Choroid plexus epithelial cell (primary cell): ENCODE results near the gene GFOD2.

Experiments used
- DNase-seq: peaks from one replicate; pipeline ENCODE4 v3.0.0-alpha.2; 2010; ENCODE audit warnings: low read depth
- H3K4me3 ChIP-seq: 2 replicates; pipeline ENCODE4 v1.5.1; 2011; ENCODE audit warnings: low read depth, mild to moderate bottlenecking, control low read depth, low read length, moderate library complexity
- CTCF ChIP-seq: conservative IDR thresholded peaks from 2 replicates; pipeline ENCODE4 v1.5.1; 2011; ENCODE audit warnings: low read depth, mild to moderate bottlenecking, control low read depth, inconsistent platforms, low read length, moderate library complexity

The GFOD2 gene

GRCh38 chr16:67750466-67750865 is 31.4 kb upstream of the GFOD2 start:
- TF ChIP-seq CTCF: no peak
- DNase-seq: no peak
- no peak overlapping the region for H3K4me3 ChIP-seq

DNA sequence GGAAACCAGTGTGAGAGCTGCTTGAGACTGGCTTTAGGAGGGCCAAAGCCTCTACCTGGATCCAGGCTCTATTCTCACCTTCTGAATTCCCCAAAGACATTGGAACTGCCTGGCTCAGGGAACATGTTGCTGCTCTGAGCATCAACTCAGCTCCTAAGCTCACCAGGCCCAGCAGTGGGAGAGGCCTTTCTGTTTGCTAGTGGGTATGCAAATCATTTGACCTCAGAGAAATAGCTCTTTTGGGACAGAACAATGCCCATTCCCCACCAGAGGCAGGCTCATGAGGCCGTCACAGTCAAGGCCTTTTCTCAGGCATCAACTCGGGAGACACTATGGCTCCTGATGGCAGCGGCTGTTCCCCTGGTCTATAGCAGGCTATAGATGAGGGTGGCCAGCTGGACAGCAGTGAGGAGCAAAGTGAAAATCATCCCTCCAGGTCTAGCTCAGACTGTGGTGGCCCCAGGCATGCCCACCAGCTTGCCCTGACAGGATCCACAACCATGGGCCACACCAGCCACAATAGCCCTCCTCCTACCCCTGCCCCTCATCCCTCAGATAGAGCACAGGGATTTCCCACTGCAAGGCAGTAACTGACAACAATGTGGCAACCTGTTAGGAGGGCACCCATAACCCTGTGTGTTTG is 30.4 kb upstream of the GFOD2 start:
- DNase-seq: no peak
- H3K4me3 ChIP-seq: no peak overlapping the region
- TF ChIP-seq CTCF: no peak

- H3K4me3 ChIP-seq: no peak overlapping the region
- TF ChIP-seq CTCF: no peak
- DNase-seq: no peak
These were observed 29.7 kb upstream of the GFOD2 start for GRCh38 chr16:67748834-67749233.

GRCh38 chr16:67746846-67747245 is 27.7 kb upstream of the GFOD2 start:
- TF ChIP-seq CTCF: no peak
- H3K4me3 ChIP-seq: no peak overlapping the region
- no peak for DNase-seq

DNA sequence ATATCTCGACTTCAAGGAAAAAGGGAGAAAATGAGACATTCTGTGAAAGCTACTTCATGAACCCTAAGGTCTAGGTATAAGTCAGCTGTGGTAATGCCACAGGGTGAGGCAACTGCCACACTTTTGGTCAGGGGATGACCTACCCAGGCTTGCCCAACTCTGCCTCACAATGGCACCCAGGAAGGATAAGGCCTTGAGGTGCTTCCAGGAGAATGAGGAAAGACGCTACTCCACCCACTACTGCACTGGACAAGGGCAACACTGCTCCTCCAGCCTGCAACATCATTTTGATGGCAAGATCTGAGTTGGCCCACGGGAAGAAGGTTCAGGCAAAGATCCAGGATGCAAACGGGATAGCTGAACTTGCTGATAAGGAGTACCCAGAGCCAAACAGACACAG is 22.0 kb upstream of the GFOD2 start:
- DNase-seq: no peak
- no peak overlapping the region for H3K4me3 ChIP-seq
- TF ChIP-seq CTCF: no peak

DNA sequence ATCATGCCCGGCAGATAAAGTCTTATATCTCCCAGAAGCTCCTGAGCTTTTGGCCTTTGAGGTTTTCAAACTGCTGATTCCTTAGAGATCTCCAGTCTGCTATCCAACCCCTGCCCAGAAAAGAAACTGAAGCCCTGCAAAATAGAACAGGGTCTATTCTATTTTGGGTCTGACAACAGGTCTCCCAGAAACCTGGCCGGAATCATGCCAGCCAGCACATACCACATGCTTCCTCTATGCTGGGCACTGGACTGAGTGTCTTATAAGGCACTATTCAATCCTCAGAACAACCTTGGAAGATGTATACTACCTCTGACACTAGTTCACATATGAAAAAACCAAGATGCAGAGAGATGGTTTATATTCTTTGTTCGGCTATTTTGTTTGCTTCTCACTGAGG is 21.3 kb upstream of the GFOD2 start:
- TF ChIP-seq CTCF: no peak
- H3K4me3 ChIP-seq: no peak overlapping the region
- DNase-seq: no peak

GRCh38 chr16:67736858-67737257 is 17.7 kb upstream of the GFOD2 start:
- TF ChIP-seq CTCF: no peak
- H3K4me3 ChIP-seq: no peak overlapping the region
- no peak for DNase-seq
